Stimulated activated CD4-positive, alpha-beta T cell treated with anti-CD3 and anti-CD28 coated beads, Interleukin-12 subunit alpha, Interleukin-12 subunit beta, amount 100 ng/mL, for 48 hours (primary cell): ENCODE measurements around the gene RREB1.

Experiments used
- DNase-seq, 3 donors: peaks; one replicate each; pipeline ENCODE4 v3.0.0-alpha.2; 2020; ENCODE audit warnings: low read depth in 2 of 3, low spot score in 1 of 3

RREB1 gene

GRCh38 chr6:7240351-7240750 is 132.6 kb downstream of the RREB1 start:
- no peak for DNase-seq

- no peak for DNase-seq
Observed at GRCh38 chr6:7241160-7241559, 133.4 kb downstream of the RREB1 start.

DNA sequence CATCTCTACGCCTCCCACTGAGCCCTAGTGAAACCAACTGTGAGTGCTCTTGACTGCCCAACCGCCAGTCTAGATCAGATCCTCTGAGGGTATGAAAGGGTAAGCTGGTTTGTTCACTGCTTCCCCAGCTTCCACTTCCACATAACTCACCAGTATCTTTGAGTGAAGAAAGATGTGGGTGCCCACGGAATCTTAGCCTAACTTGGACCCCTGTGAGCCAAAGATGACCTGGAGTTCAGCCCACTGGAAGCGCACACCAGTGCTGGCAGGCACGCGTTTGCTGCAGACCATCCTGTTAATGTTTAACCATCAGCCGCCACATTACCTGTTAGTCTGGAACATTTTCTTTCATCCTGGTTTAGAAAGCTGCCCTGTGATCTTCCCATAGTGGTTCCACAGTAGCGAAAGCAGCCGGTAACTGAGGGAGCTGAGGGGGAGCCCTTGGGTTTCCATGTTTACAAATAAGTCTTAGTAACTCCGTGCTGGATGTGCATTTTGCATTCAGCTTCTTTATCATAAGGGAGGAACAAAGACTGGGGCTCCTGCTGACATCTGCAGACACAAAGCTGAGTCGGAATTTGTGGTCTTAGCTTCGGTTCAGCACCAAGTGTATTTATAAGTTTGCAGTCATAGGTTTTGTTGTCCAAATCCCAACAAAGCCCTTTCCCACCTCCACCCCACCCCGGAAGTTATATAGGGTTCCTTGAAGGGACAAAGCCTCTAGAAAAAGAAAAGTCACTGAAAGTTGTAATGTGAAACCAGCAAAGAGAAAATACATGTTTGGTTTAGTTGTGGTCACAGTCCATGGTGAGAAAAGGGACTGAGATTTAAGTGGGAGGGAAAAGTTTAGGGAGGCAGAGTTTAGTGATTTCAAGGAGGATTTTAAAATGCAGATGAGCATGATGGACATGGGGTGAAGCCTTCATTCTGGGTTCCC is 134.2 kb downstream of the RREB1 start:
- DNase-seq, result no peak

DNA sequence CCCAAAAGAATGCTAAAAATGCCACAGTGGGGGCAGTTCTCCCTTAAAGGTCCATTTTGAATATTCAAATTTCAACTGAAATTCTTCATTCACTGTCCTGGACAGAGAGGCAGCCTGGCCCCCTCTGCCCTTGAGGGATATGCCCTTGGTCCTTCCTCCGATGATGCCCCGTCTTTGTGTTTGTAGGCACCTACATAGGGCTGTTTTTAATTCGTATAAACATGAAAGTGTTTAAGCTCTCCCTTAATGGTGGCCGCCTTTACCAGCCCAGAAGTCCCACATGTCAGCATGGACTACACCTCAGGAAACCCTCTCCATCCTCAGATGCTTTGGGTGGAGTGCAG is 135.0 kb downstream of the RREB1 start:
- DNase-seq, result no peak

DNA sequence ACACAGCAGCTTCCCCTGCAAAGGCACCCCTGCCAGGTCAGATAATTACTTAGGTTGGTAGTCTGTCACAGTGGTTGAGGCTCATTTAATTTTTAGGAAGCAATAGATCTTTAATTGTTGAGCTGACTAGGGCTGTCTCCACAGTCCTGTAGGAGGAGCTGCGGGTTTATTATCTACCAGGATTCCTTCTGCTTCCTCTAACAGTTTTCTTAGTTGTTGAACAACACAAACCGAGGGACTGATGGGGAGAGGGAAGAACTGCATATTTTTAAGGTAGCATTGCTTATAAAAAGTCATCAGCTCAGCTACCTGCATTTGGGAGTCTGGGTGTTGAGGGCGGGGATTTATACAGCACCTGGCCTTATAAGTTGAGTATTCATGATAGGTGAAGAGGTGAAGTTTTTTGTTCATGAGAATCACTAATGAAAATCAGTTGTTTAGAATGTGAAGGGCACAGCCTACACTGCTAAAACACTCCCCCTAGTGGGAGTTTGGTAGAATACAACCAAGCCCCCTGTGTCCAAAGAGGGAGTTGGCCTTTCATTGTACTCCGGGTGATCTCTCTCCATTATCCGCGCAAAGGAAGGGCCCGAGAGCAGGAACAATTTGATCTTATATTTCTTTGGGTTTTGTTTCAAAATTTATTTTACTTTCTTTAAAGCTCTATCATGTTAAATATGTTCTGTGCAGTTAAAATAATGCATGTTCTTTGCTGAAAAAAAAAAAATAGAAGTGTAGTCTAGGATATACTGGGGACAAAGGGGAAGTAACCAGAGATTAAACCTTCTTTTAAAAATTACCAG is 135.6 kb downstream of the RREB1 start:
- peak in 1 of 3 donors; percentile 53 for DNase-seq

- no peak for DNase-seq
Observed at GRCh38 chr6:7245668-7246393, 138.1 kb downstream of the RREB1 start.

DNA sequence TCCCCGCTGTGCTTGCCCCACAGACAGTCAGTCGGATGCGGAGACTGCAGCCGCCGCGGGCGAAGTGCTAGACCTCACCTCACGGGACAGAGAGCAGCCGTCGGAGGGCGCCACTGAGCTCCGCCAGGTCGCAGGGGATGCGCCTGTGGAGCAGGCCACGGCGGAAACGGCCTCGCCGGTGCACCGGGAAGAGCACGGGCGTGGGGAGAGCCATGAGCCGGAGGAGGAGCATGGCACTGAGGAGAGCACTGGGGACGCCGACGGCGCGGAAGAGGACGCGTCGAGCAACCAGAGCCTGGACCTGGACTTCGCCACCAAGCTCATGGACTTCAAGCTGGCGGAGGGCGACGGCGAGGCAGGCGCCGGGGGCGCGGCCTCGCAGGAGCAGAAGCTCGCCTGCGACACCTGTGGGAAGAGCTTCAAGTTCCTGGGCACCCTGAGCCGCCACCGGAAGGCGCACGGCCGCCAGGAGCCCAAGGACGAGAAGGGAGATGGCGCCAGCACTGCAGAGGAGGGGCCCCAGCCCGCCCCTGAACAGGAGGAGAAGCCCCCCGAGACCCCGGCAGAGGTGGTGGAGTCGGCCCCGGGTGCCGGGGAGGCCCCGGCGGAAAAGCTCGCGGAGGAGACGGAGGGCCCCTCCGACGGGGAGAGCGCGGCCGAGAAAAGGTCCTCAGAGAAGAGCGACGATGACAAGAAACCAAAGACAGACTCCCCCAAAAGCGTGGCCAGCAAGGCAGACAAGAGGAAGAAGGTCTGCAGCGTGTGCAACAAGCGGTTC is 138.8 kb downstream of the RREB1 start:
- DNase-seq, result no peak

DNA sequence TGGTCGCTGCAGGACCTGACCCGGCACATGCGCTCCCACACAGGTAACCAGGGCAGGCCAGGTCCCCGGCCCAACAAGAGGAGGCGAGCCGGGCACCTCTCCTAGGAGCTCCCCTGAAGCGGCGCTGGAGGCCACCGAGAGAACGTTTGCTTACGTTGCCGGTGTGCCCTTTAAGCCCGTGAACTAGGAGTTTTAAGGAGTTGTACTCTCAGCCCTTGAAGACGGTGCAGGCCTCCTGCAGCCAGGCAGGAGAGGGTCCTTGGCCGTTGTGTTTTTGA is 139.4 kb downstream of the RREB1 start:
- DNase-seq, result no peak

DNA sequence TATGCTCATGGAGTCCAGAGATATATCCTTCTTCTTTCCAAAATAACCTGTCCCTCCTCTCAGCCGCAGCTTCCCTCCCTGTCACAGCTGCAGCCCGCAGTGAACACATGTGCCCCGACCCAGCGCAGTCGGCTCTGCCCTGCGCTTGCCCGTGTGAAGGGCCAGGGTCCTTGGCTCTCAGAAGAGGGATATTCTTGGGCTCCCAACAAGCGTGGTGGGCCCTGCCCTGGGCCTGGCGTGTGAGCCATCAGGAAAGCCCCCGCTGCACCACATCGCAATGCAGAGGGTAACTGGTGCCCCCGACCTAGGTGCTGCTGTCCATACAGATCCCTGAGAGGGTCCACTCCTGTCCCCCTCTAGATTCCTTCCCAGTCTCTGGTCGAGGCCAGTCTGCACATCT is 140.1 kb downstream of the RREB1 start:
- no peak for DNase-seq

DNA sequence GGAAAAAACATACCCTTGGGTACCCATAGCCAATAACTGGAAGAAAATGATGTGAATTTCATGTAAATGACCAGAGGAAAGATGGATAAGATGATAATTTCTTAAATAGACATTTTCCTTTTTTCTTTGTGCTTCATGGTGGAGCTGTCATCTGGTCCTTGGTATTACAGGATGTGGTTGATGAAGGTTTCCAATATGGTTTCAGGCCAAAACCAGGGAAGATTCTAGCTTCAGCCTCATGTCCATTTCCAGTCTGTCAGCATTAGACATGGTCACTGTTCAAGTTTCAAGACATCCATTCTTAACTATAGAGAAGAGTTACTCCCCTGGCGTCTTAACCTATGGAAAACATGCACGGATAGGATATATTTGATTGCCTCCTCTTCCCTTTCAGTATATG is 141.6 kb downstream of the RREB1 start:
- no peak for DNase-seq

DNA sequence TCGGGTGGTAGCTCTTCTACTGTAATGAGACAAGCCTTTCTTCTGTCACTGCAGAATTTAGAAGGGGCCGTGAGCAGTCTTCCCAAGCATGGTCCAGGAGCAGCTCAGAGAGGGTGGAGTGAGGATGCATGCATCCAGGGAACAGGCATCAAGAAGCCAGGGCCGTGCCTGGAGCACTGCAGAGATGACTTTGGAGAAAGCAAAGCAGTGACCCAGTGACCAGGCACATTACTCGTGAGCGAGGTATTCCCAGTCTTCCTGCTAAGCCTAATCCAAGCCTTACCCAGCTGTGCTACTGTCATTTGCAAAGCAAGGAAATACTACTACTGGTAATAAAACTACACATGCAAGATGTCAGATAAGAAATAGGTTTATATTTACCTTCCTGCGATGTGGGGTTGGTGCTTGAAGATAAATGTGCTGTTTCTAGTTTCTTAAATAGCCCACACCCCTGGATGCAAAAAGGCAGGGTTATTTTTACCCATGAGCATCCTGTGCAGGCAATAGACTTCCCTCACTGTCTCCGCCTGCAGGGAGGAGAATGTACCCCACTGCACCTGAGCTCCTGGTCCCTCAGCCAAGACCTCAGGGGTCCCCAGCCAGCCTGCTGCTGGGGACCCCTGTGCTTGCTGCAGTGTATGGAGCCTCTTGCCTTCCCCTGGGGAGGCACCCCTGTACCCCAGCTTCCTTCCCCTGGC is 142.3 kb downstream of the RREB1 start:
- no peak for DNase-seq

DNA sequence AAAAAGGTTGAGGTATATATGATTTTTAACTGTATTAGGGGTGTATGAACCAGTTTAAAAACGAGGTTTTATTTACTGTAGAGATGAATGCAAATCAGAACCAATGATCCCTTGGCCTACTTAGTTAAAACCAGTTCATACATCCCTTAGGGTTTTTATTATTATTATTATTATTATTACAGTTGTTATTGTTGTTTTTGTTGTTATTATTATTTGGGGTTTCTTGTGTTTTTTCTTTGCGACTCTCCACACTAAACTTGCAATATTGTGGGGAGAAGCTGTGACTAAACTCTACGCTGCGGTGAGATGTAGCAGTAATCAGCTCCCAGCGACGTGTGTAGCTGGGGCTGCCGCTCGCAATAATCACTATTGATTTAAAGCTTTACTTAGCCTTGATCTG is 143.1 kb downstream of the RREB1 start:
- DNase-seq, result no peak

DNA sequence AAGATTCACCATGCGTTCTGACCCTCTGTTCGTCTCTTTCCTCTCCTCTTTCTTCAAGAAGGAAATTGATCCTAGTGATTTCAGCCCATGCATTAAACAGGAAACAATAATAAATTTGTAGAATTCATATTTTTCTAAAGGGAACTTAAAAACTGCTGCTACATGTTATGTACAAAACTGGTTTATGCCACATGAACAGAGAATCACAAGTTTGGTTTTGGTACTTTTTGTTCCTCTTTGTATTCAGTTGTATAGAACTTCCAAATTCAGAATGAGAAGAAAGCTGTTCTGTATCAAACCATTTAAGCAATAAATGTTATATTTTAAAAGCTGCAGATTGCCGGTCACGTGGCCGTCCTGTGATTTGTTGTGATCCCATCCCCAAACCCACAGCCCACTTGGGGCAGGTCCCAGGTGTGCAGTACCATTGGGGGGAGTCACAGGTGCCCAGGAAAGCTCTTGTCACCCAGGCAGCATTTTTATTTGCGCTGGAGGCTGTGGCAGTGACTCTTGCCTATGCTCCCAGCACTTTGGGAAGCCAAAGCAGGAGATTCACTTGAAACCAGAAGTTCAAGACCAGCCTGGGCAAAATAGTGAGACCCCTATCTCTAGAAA is 144.0 kb downstream of the RREB1 start:
- DNase-seq, result no peak

- no peak for DNase-seq
Observed at GRCh38 chr6:7252390-7252789, 144.6 kb downstream of the RREB1 start.

DNA sequence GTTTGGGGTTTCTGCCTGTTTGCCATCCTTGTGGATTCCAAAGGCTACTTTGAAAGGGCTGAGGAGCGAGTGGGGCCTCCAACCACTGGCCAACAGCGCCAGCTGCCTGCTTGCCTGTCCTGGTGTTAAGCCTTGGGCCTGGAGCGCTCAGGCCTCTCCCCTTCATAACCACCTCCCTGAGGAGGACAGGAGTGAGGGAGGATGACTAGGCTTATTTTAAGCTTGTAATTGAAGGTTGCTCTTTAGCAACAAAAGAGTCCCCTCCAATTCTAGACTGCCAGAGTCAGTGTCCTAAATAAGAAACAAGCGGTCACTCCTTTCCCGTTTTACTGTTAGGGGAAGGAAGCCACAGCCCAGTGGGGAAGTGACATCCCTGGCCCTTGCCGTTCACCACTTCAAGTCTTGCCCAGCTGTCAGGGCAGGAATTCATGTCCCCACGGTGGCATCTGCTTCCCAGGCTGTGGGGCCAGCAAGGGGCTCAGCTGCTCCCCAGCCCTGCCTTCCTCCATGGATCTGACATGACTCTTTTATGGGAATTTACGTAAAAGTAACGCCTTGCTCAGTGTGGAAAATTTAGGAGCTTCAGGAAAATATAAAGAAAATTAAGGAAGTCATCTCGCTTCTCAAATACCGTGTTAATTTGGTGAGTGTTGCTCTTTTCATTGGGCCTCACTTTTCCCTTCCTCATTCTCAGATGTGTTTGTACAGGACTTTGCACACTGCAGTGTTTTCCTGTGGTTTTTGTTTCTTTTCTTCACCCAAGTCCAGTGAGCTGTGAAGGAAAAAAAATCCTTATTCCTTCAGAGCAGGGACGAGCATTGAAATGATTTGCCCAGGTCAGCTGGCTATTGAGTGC is 147.4 kb downstream of the RREB1 start:
- no peak for DNase-seq

- DNase-seq, result no peak
Observed at GRCh38 chr6:7255918-7256317, 148.2 kb downstream of the RREB1 start.

- no peak for DNase-seq
Observed at GRCh38 chr6:7256785-7257184, 149.0 kb downstream of the RREB1 start.

DNA sequence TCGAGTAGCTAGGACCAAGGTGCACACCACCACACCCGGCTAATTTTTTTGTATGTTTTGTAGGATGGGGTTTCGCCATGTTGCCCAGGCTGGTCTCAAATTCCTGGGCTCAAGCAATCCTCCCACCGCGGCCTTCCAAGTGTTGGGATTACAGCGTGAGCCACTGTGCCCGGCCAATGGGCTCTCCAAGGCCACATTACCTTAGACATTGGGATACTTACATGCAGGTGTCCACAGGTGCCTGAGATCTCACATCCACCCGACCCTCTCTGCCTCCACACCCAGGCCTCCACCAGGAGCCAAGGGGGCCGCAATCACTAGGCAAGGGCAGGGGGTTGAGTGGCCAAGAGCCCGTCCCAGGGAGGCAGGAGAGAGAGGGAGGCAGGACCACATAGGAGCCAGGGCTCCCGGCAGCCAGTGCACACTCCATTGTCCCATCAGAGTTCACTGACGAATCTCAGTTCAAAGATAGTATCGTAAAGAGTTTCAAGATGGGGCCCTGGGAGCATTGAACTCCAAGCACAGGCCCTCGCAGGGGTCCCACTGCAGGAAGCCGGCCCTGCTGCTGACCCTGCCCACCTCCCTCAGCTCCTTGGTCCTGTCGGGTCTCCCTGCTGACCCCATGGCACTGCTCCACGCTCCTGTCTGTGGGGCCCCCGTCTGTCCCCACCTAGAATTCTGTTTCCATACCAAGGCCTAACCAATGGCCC is 149.9 kb downstream of the RREB1 start:
- no peak for DNase-seq
